ENCODE data around the gene RFX2.

RFX2 gene

DNA sequence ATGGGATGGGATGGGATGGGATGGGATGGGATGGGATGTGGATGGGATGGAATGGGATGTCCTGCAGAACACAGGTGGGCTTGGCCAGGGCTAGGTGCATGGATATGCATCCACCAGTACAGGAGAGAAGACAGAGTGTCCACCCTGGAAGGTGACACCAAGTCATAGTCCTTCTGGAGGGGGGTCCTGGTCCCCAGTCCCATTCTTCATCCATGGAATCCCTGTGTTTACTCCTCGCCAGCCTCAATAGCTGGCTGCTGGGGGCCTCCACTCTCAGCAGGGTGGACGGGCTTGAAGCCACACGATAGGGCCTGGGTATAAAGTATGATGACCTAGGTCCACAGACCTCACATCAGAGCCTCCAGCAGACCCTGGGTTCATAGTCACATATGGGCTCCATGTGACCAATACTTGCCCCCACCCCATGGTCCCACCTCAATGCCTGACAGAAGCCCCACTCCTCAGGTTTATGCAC lies 40.1 kb downstream of the RFX2 start:
- Histone ChIP-seq H3K4me3 (ENCODE audit: low read length) (no peak overlapping the region), H3K27me3 (ENCODE audit: control insufficient read depth, insufficient read depth, low read length) (no peaks in the 10 kb centered on the region), H3K4me1 (ENCODE audit: control insufficient read depth, insufficient read depth, low read length) (peaks cover 45% of the 10 kb centered on the region), H3K9ac (ENCODE audit: low read length) (no peak overlapping the region), H3K36me3 (ENCODE audit: control insufficient read depth, insufficient read depth, low read length) (no peaks in the 10 kb centered on the region), H3K9me3 (ENCODE audit: control insufficient read depth, low read length) (no peaks in the 10 kb centered on the region)

GRCh38 chr19:6069268-6069791 lies 41.0 kb downstream of the RFX2 start:
- no peaks in the 10 kb centered on the region for H3K27me3 ChIP-seq (ENCODE audit: control insufficient read depth, insufficient read depth, low read length)
- H3K9me3 ChIP-seq (ENCODE audit: control insufficient read depth, low read length): no peaks in the 10 kb centered on the region
- H3K9ac ChIP-seq (ENCODE audit: low read length): no peak overlapping the region
- H3K4me3 ChIP-seq (ENCODE audit: low read length): no peak overlapping the region
- H3K36me3 ChIP-seq (ENCODE audit: control insufficient read depth, insufficient read depth, low read length): no peaks in the 10 kb centered on the region
- peaks cover 48% of the 10 kb centered on the region for H3K4me1 ChIP-seq (ENCODE audit: control insufficient read depth, insufficient read depth, low read length)

GRCh38 chr19:6068711-6069110 lies 41.6 kb downstream of the RFX2 start:
- H3K27me3 ChIP-seq (ENCODE audit: control insufficient read depth, insufficient read depth, low read length): no peaks in the 10 kb centered on the region
- no peaks in the 10 kb centered on the region for H3K9me3 ChIP-seq (ENCODE audit: control insufficient read depth, low read length)
- H3K36me3 ChIP-seq (ENCODE audit: control insufficient read depth, insufficient read depth, low read length): no peaks in the 10 kb centered on the region
- peaks cover 51% of the 10 kb centered on the region for H3K4me1 ChIP-seq (ENCODE audit: control insufficient read depth, insufficient read depth, low read length)
- no peak overlapping the region for H3K9ac ChIP-seq (ENCODE audit: low read length)
- H3K4me3 ChIP-seq (ENCODE audit: low read length): no peak overlapping the region

- H3K9ac ChIP-seq (ENCODE audit: low read length): no peak overlapping the region
- H3K9me3 ChIP-seq (ENCODE audit: control insufficient read depth, low read length): no peaks in the 10 kb centered on the region
- peaks cover 51% of the 10 kb centered on the region for H3K4me1 ChIP-seq (ENCODE audit: control insufficient read depth, insufficient read depth, low read length)
- no peak overlapping the region for H3K4me3 ChIP-seq (ENCODE audit: low read length)
- H3K36me3 ChIP-seq (ENCODE audit: control insufficient read depth, insufficient read depth, low read length): no peaks in the 10 kb centered on the region
- H3K27me3 ChIP-seq (ENCODE audit: control insufficient read depth, insufficient read depth, low read length): no peaks in the 10 kb centered on the region
Observed at GRCh38 chr19:6067975-6068374, 42.3 kb downstream of the RFX2 start.

DNA sequence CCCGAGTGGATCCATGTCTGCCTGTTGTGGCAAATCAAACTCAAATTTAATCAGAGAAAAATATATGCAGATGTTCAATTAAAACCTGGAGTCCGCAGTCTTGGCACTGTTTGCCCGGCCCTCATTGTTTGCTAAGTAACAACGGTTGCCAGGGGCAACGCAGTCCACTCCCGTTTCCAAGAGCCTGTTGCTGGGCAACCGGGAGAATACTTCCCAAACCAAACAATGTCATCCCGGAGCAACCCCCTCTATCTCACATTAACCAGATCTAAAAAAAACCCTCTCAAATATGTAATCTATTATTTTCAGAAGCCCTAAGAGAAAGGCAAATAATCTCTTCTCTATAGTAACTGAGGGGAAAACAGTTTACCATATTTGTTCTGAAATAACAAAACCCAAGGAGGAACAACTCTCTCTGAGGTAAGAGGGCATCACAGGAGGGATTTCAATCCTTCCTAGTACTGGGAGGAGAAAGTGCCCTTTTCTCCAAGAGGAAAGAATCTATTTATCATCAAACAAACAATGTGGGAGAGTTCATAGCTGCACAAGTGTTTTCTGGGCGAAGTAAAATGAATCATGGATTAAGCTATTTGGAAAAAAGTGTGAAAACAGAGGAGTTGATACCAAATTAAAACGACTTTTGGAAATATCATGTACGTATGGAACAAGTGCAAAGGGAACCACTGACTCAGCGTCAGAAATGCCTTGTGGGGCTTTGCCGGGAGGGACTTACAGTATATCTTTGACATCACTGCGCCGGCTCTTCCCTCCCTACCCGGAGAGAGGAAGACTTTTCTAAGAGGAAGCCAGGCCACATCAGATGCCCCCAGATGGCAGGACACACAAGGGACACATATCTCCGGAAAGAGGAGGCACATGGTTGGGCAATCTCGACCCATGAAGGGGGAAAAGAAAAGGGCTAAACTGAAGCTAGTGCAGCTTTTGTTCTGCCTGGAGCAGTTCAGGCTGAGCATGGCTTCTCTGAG lies 43.3 kb downstream of the RFX2 start:
- Histone ChIP-seq H3K4me3 (ENCODE audit: low read length) (no peak overlapping the region), H3K4me1 (ENCODE audit: control insufficient read depth, insufficient read depth, low read length) (peaks cover 56% of the 10 kb centered on the region)

DNA sequence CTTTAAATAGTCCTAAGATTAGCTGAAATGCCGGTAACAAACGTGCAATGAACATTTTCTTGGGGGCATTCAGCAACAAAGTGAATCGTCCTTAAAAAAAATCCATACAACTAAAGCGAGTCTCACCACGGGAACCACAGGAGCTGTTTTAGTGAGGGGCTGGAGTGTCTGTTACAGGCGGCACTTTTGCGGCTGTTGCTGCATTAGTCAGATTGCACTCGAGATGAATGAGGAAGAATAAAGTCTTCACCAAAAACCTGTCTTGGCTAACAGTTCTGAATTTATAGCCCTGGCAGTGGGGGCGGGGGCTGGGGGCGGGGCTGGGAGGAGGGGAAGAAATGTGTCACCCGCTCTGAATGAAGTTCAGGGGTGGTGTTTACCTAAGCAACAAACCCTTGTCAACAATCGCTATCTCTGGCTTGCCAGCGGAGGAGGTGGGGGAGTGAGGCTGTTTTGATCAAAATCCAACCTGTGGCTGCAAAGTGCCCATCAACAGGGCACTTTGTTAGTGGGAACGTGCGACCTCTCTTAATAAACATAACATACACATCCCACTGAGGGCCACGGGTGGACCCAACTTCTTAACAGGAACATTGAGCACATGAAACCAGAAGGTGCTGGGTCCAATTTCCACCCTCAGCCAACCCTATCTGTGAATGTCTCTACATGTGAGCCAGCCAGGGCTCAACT lies 44.5 kb downstream of the RFX2 start:
- Histone ChIP-seq H3K4me3 (ENCODE audit: low read length) (peak overlapping the region; percentile 15), H3K4me1 (ENCODE audit: control insufficient read depth, insufficient read depth, low read length) (peaks cover 67% of the 10 kb centered on the region), H3K9ac (ENCODE audit: low read length) (peak overlapping the region; percentile 20), H3K36me3 (ENCODE audit: control insufficient read depth, insufficient read depth, low read length) (no peaks in the 10 kb centered on the region), H3K9me3 (ENCODE audit: control insufficient read depth, low read length) (no peaks in the 10 kb centered on the region), H3K27me3 (ENCODE audit: control insufficient read depth, insufficient read depth, low read length) (no peaks in the 10 kb centered on the region)

More for the DNA sequence above, 43.3 kb downstream of the RFX2 start:
- no peaks in the 10 kb centered on the region for H3K9me3 ChIP-seq (ENCODE audit: control insufficient read depth, low read length)
- no peaks in the 10 kb centered on the region for H3K27me3 ChIP-seq (ENCODE audit: control insufficient read depth, insufficient read depth, low read length)
- peak overlapping the region; percentile 20 for H3K9ac ChIP-seq (ENCODE audit: low read length)
- H3K36me3 ChIP-seq (ENCODE audit: control insufficient read depth, insufficient read depth, low read length): no peaks in the 10 kb centered on the region

DNA sequence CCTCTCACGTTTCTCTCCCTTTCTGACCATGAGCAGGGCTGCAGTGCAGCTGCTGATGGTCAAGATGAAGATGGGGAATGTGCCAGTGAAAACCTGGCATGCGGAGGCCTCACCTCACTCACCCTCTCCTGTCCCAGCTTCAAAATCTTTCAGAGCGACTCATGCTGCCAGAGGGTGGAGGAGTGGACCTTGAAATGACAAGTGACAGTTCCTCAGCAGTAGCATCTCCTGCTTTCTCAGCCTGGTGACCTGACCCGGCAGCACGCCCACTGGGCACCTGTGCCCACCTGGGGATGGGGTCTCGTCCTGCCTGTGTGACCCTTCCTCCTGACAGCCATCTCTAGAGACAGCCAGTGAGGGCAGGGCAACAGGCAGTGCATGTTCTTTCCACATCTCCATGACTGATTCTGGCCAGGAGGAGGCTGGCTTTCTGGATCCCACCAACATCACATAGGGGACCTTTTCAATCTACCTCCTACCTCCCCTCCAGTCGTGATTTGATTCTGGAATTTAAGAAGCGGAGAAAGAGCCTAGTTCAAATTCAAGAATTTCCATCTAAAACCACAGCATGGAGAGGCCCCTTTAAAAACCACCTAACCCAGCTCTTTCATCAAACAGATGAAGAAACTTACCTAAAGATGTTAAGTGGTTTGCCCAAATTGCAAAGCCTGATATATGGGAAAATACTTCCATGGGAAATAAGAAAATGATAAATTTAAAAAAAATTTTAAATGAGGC lies 45.8 kb downstream of the RFX2 start:
- Histone ChIP-seq H3K4me3 (ENCODE audit: low read length) (no peak overlapping the region), H3K4me1 (ENCODE audit: control insufficient read depth, insufficient read depth, low read length) (peaks cover 73% of the 10 kb centered on the region), H3K9ac (ENCODE audit: low read length) (no peak overlapping the region)

GRCh38 chr19:6063576-6064335 lies 46.5 kb downstream of the RFX2 start:
- Histone ChIP-seq H3K27me3 (ENCODE audit: control insufficient read depth, insufficient read depth, low read length) (no peaks in the 10 kb centered on the region), H3K9ac (ENCODE audit: low read length) (no peak overlapping the region), H3K4me1 (ENCODE audit: control insufficient read depth, insufficient read depth, low read length) (peaks cover 66% of the 10 kb centered on the region), H3K9me3 (ENCODE audit: control insufficient read depth, low read length) (no peaks in the 10 kb centered on the region), H3K4me3 (ENCODE audit: low read length) (no peak overlapping the region), H3K36me3 (ENCODE audit: control insufficient read depth, insufficient read depth, low read length) (no peaks in the 10 kb centered on the region)

More for the DNA sequence above, 45.8 kb downstream of the RFX2 start:
- no peaks in the 10 kb centered on the region for H3K9me3 ChIP-seq (ENCODE audit: control insufficient read depth, low read length)
- H3K27me3 ChIP-seq (ENCODE audit: control insufficient read depth, insufficient read depth, low read length): no peaks in the 10 kb centered on the region
- no peaks in the 10 kb centered on the region for H3K36me3 ChIP-seq (ENCODE audit: control insufficient read depth, insufficient read depth, low read length)

GRCh38 chr19:6062961-6063575 lies 47.2 kb downstream of the RFX2 start:
- Histone ChIP-seq H3K4me1 (ENCODE audit: control insufficient read depth, insufficient read depth, low read length) (peaks cover 63% of the 10 kb centered on the region), H3K36me3 (ENCODE audit: control insufficient read depth, insufficient read depth, low read length) (no peaks in the 10 kb centered on the region), H3K27me3 (ENCODE audit: control insufficient read depth, insufficient read depth, low read length) (no peaks in the 10 kb centered on the region), H3K9ac (ENCODE audit: low read length) (no peak overlapping the region), H3K9me3 (ENCODE audit: control insufficient read depth, low read length) (no peaks in the 10 kb centered on the region), H3K4me3 (ENCODE audit: low read length) (no peak overlapping the region)

DNA sequence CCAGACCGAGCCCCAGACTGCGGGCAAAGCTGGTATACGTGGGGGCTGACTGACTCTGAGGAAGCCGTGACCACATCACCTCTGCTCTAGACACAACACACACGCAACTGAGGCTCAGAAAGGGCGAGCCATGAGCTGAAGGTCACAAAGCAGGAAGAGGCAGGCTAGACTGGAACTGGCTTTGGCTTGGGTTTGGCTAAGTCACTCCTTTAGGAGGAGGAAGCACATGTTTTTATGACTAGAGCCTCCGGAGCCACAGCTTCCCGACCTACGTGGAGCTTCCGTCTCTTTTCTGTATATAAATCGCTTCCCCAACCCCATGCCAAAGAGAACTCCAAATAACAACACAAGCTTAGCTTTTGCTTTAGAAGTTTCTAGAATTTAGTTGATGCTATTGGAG lies 48.0 kb downstream of the RFX2 start:
- Histone ChIP-seq H3K36me3 (ENCODE audit: control insufficient read depth, insufficient read depth, low read length) (no peaks in the 10 kb centered on the region), H3K4me3 (ENCODE audit: low read length) (no peak overlapping the region), H3K27me3 (ENCODE audit: control insufficient read depth, insufficient read depth, low read length) (no peaks in the 10 kb centered on the region), H3K9ac (ENCODE audit: low read length) (no peak overlapping the region), H3K4me1 (ENCODE audit: control insufficient read depth, insufficient read depth, low read length) (peaks cover 63% of the 10 kb centered on the region), H3K9me3 (ENCODE audit: control insufficient read depth, low read length) (no peaks in the 10 kb centered on the region)

Measured in mucosa of stomach (tissue), 1 donor.